Activated T-cell treated with anti-CD3 and anti-CD28 coated beads, Interleukin-2, amount 50 U/mL, for 4 hours (primary cell): Measurements from ENCODE around the gene EIF4E. TPM values are rescaled to one million over a fixed set of nuclear protein-coding genes. Genes with fewer than 3 reads are reported as not detected.
"Not testable (repeated sequence)": the region's sequence is repeated elsewhere in the genome, so short reads cannot be mapped to it uniquely, and the experiment has no call there.

ENCODE experiments used
- ATAC-seq, 2 donors: fragments of 200-7000 bp; cut with Tn5 transposase; one replicate each; pipeline ENCODE4 v1.10.0; 2021
- DNase-seq: peaks from one replicate; pipeline ENCODE4 v3.0.0-alpha.2; 2020
- H3K27me3 Mint-ChIP-seq: one replicate; pipeline ENCODE4 v1.8.0; 2021; ENCODE audit warnings: low read depth, mixed read lengths
- H3K36me3 Mint-ChIP-seq: one replicate; pipeline ENCODE4 v1.8.0; 2022; ENCODE audit warnings: mixed read lengths; ENCODE audit not compliant: insufficient read depth
- H3K4me1 Mint-ChIP-seq: one replicate; pipeline ENCODE4 v1.8.0; 2021; ENCODE audit warnings: low read depth, mixed read lengths
- H3K4me3 Mint-ChIP-seq: one replicate; pipeline ENCODE4 v1.8.0; 2021; ENCODE audit warnings: mild to moderate bottlenecking, moderate library complexity, mixed read lengths
- H3K9me3 Mint-ChIP-seq: one replicate; pipeline ENCODE4 v1.8.0; 2021; ENCODE audit warnings: mixed read lengths
- total RNA-seq, 3 donors: library from RNA; stranded (reverse); gene quantifications; one replicate each; pipeline ENCODE4 v1.2.1, GENCODE V29; 2021

The EIF4E gene
- total RNA-seq, 3 donors from 2014 or later: 196 to 204 (median 198) TPM

- ATAC-seq: no peak
- Mint-ChIP-seq H3K27me3 (no peaks in the 10 kb centered on the region), H3K4me3 (no peak overlapping the region), H3K9me3 (no peaks in the 10 kb centered on the region), H3K4me1 (no peaks in the 10 kb centered on the region), H3K36me3 (no peaks in the 10 kb centered on the region)
- DNase-seq: no peak
Observed at GRCh38 chr4:98838531-98838930, 90.4 kb downstream of the EIF4E start.

GRCh38 chr4:98833384-98833783, 95.5 kb downstream of the EIF4E start:
- no peaks in the 10 kb centered on the region for H3K27me3 Mint-ChIP-seq
- ATAC-seq (no peak), DNase-seq (no peak)
- no peaks in the 10 kb centered on the region for H3K9me3 Mint-ChIP-seq
- H3K4me3 Mint-ChIP-seq: no peak overlapping the region
- H3K36me3 Mint-ChIP-seq: no peaks in the 10 kb centered on the region
- H3K4me1 Mint-ChIP-seq: no peaks in the 10 kb centered on the region

- H3K36me3 Mint-ChIP-seq, H3K27me3 Mint-ChIP-seq, ATAC-seq, H3K9me3 Mint-ChIP-seq, DNase-seq, H3K4me3 Mint-ChIP-seq, H3K4me1 Mint-ChIP-seq: not testable (repeated sequence)
Observed at GRCh38 chr4:98831036-98831435, 97.9 kb downstream of the EIF4E start.

Other genes with a start within 250 kb of the EIF4E start
- 10 to 100 TPM; 60.5 to 70.9 (median 69.9) TPM for gene METAP1, start 66.6 kb upstream of the EIF4E start, total RNA-seq
- gene ADH5, start 159.7 kb upstream of the EIF4E start, total RNA-seq: 10 to 100 TPM; 86.2 to 93.1 (median 91.9) TPM
- gene ADH4, start 215.2 kb upstream of the EIF4E start, total RNA-seq: under 1 TPM; 0.21 to 0.43 (median 0.30) TPM